Right lobe of liver (tissue), 4 donors: ENCODE data around the gene ORC6.

ENCODE experiments used
- POLR2A ChIP-seq: fragments of 450-650 bp; IDR thresholded peaks from one replicate; pipeline ENCODE4 v1.6.1; 2017; ENCODE audit warnings: antibody characterized with exemption, mild to moderate bottlenecking
- TF ChIP-seq, protein P1 (sequence below), 4 donors: fragments of 200-600 bp in 3 of 4; fragments of 450-650 bp in 1 of 4; IDR thresholded peaks; one replicate each; pipeline versions ENCODE4 v1.5.1 to v1.8.0; 2016 to 2022; ENCODE audit warnings: antibody characterized with exemption in 4 of 4, mild to moderate bottlenecking in 2 of 4
- donor health status: DM: no; HTN: no; CAD: no.
- donor health status: DM: no; HTN: no; CAD: no.
- donor health status: DM: no; HTN: yes; CAD: no.

DNA sequence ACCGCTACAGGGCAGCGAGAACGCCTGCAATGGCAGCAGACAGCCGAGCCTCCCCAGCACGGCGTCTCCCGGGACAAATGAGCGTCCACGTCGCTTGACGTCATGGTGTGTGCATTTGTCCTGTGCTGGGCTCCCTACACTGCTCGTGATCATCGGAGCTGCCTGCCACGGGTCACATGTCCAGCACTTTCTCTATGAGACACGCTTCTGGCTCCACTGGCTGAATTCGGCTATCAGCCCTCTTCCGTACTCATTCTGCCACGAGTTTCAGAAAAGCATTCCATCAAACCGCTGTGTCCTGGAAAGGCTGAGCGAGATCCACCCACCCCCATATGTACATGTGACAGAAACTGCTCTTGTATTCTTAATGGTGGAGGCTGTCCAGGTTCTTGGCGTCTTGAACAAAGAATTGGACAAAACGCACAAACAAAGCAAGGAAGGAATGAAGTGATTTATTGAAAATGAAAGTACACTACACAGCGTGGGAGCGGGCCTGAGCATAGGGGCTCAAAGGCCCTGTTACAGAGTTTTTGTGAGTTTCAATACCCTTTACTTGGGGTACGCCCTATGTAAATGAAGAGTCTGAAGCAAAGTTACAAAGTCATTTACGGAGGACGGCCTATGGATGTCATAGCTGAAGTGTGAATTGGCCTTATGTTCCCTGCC is 39.7 kb upstream of the ORC6 start:
- TF ChIP-seq, protein P1, sequence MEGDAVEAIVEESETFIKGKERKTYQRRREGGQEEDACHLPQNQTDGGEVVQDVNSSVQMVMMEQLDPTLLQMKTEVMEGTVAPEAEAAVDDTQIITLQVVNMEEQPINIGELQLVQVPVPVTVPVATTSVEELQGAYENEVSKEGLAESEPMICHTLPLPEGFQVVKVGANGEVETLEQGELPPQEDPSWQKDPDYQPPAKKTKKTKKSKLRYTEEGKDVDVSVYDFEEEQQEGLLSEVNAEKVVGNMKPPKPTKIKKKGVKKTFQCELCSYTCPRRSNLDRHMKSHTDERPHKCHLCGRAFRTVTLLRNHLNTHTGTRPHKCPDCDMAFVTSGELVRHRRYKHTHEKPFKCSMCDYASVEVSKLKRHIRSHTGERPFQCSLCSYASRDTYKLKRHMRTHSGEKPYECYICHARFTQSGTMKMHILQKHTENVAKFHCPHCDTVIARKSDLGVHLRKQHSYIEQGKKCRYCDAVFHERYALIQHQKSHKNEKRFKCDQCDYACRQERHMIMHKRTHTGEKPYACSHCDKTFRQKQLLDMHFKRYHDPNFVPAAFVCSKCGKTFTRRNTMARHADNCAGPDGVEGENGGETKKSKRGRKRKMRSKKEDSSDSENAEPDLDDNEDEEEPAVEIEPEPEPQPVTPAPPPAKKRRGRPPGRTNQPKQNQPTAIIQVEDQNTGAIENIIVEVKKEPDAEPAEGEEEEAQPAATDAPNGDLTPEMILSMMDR (IDR thresholded peaks at IDR 0.05) = no peak
- TF ChIP-seq POLR2A = no peak
